GM12891 (cell line): ENCODE data around the gene OTOG.

Source experiments
- DNase-seq: peaks from one replicate; pipeline ENCODE4 v3.0.0; 2011; ENCODE audit warnings: low spot score; ENCODE audit not compliant: insufficient read length
- FAIRE-seq: peaks from 2 replicates; lab custom pipeline; 2011; peaks lifted over from hg19 to GRCh38; lab: Jason Lieb, UNC
- PAX5 ChIP-seq: IDR thresholded peaks from 2 replicates; pipeline ENCODE4 v1.6.1; 2011; ENCODE audit warnings: low read length, moderate library complexity, mild to moderate bottlenecking; ENCODE audit not compliant: insufficient read depth, severe bottlenecking
- POLR2A ChIP-seq: IDR thresholded peaks from 2 replicates; pipeline ENCODE4 v1.6.1; 2011; ENCODE audit warnings: low read depth, low read length, control low read depth
- POLR2AphosphoS5 ChIP-seq: IDR thresholded peaks from 2 replicates; pipeline ENCODE4 v1.6.1; 2011; ENCODE audit warnings: low read depth, low read length, control low read depth
- POU2F2 ChIP-seq: IDR thresholded peaks from 2 replicates; pipeline ENCODE4 v1.6.1; 2011; ENCODE audit warnings: low read depth, mild to moderate bottlenecking, control low read depth, low read length, moderate library complexity
- SPI1 ChIP-seq: IDR thresholded peaks from 2 replicates; pipeline ENCODE4 v1.6.1; 2011; ENCODE audit warnings: low read depth, low read length, control low read depth
- TAF1 ChIP-seq: IDR thresholded peaks from 2 replicates; pipeline ENCODE4 v1.6.1; 2011; ENCODE audit warnings: low read depth, low read length, control low read depth

Gene OTOG

GRCh38 chr11:17643506-17644405 is 96.7 kb downstream of the OTOG start:
- DNase-seq (no peak), FAIRE-seq (no peak)
- TF ChIP-seq TAF1, result no peak
- TF ChIP-seq POU2F2, result no peak
- no peak for TF ChIP-seq POLR2AphosphoS5
- TF ChIP-seq SPI1, result no peak
- no peak for TF ChIP-seq PAX5
- TF ChIP-seq POLR2A, result no peak

- no peak for FAIRE-seq
- no peak for DNase-seq
- TF ChIP-seq POLR2AphosphoS5 (no peak), POU2F2 (no peak), PAX5 (no peak), POLR2A (no peak), TAF1 (no peak), SPI1 (no peak)
These were observed 98.3 kb downstream of the OTOG start for GRCh38 chr11:17645190-17645970.

DNA sequence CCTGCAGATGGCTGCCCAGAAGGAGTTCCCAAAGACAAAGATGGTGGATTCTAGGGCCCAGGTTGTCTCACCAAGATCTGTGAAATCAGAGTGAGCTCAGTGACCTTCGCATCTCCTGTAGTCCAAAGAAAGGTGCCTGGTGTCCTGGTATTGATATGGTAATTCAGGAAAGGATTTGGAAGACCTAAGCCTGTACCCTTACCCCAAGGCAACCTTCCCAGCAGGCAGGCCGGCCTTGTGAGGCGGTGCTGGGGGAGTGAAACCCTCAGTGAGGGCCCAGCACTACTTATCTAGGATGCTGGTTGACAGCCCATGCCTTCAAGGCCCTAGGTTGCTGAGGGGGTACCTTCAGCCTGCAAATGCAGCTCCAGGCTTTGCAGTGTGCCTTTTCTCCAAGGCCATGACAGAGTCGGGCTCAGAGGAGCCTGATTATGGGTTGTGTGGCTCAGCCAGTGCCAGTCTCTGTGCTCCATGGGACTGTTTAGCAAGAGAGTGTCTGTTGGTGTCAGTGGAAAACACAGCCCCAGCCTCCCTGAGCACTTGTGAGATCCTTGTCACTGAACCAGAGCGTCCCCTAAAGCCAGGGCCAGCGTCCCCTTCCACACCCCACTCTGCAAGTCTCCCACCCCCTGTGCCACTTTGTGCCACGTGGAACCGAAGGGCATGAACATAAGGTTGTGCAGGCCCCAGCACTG is 99.5 kb downstream of the OTOG start:
- FAIRE-seq, result no peak

DNA sequence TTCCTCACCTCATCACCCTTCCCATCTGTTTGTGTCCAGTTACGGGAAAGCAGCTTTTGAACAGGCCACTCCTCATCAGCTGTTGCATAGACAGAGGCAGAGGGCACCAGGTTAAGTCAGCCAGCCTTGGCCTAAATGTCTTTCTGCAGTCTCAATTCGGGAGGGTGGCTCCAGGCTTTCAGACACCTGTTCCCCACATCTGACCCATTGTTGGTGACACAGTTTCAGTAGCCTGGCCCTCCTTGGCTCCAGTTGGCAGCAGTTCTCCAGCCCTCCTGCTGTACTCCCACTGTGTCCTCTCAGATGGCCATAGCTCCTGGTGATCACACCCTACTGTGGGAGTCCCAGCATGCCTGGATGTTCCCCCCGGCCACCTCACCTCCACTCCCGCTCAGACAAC is 101.5 kb downstream of the OTOG start:
- TF ChIP-seq SPI1 (no peak), POLR2A (no peak), TAF1 (no peak), POU2F2 (no peak), PAX5 (no peak), POLR2AphosphoS5 (no peak)
- DNase-seq (no peak), FAIRE-seq (no peak)

More for the DNA sequence above, 99.5 kb downstream of the OTOG start:
- TF ChIP-seq POLR2A (no peak), SPI1 (no peak), POLR2AphosphoS5 (no peak), PAX5 (no peak)
- no peak for DNase-seq

DNA sequence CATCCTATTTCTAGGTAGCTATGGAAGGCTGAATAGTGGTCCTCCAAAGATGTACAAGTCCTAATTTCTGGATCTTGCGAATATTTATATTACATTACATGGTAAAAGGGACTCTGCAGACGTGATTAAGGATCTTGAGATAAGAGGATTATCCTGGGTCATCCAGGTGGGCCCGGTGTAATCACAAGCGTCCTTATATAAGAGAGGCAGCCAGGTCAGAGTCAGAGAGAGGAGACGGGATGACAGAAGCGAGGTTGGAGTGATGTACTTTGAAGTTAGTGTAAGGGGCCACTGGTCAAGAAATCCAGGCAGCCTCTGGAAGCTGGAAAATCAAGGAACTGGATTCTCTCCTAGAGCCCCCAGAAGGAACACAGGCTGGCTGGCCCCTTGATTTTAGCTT is 102.2 kb downstream of the OTOG start:
- FAIRE-seq (no peak), DNase-seq (no peak)
- TF ChIP-seq POLR2AphosphoS5, result no peak
- TF ChIP-seq POU2F2, result no peak
- no peak for TF ChIP-seq PAX5
- TF ChIP-seq TAF1, result no peak
- TF ChIP-seq POLR2A, result no peak
- TF ChIP-seq SPI1, result no peak

GRCh38 chr11:17649696-17650095 is 102.6 kb downstream of the OTOG start:
- FAIRE-seq (no peak), DNase-seq (no peak)
- TF ChIP-seq TAF1, result no peak
- TF ChIP-seq POLR2AphosphoS5, result no peak
- no peak for TF ChIP-seq POU2F2
- no peak for TF ChIP-seq PAX5
- no peak for TF ChIP-seq SPI1
- no peak for TF ChIP-seq POLR2A

GRCh38 chr11:17650127-17650911 is 103.3 kb downstream of the OTOG start:
- DNase-seq, result no peak
- FAIRE-seq, result no peak
- no peak for TF ChIP-seq POLR2AphosphoS5
- TF ChIP-seq TAF1, result no peak
- TF ChIP-seq PAX5, result no peak
- TF ChIP-seq POLR2A, result no peak
- no peak for TF ChIP-seq POU2F2
- no peak for TF ChIP-seq SPI1

DNA sequence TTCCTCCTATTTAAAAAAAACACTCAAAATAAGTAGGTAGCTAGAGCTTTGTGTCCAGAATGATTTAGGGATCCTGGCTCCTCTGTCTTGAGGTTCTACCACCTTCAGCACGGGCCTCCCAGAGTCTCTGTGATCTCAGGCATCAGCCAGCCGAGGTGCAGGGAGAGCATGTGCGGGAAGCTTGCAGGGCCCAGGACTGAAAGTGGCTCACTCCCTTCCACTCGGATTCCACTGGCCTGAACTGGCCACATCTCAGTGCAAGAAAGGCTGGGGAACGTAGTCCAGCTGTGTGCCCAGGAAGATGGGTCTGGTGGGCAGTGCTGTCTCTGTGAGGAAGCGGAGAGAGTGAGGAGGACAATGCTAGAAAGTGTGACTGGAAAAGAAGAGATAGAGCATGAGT is 104.0 kb downstream of the OTOG start:
- TF ChIP-seq SPI1 (no peak), POU2F2 (no peak), POLR2A (no peak), PAX5 (no peak), POLR2AphosphoS5 (no peak), TAF1 (no peak)
- DNase-seq, result no peak
- FAIRE-seq, result no peak

DNA sequence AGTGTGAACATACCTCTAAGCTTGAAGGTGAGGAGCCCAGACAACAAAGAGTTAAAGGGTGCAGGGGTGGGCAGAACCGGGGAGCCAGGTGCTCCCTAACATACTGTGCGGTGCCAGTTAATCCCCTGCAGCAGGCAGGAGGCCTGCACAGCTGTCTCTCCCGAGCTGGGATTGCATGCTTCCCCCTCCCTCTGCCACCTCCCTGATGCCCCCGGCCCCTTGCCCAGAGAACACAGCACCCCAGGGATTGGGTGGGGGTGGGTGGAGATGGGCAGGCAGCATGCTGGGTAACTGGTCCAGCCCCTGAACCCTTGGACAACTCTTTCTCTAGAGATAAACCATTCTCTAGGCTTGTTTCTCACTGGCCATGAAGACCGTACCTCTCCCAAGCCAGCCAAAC is 104.6 kb downstream of the OTOG start:
- DNase-seq (no peak), FAIRE-seq (no peak)
- TF ChIP-seq POLR2A, result no peak
- TF ChIP-seq TAF1, result no peak
- TF ChIP-seq SPI1, result no peak
- TF ChIP-seq POU2F2, result no peak
- TF ChIP-seq PAX5, result no peak
- TF ChIP-seq POLR2AphosphoS5, result no peak
